MM.1S (cell line): Measurements from ENCODE around the gene PPP1R9B.

Source experiments
- CTCF ChIP-seq: fragments of 300-600 bp; sonication (generic); IDR thresholded peaks from 2 replicates; pipeline ENCODE4 v1.5.1; 2016; ENCODE audit warnings: antibody characterized with exemption, low read length, mixed read lengths
- EZH2 ChIP-seq: fragments of 300-600 bp; sonication (generic); optimal IDR thresholded peaks from 2 replicates; pipeline ENCODE3; 2017; ENCODE audit warnings: low read depth, mild to moderate bottlenecking, antibody characterized with exemption, low read length, mixed read lengths

GRCh38 chr17:50167371-50167770, 16.9 kb upstream of the PPP1R9B start:
- TF ChIP-seq CTCF (no peak), EZH2 (no peak)
